Chondrocyte (in vitro differentiated cells): Measurements from ENCODE around the gene GPR146. TPM values are rescaled to one million over a fixed set of nuclear protein-coding genes. Genes with fewer than 3 reads are reported as not detected.
"Not testable (repeated sequence)": the region's sequence is repeated elsewhere in the genome, so short reads cannot be mapped to it uniquely, and the experiment has no call there.

ENCODE experiments used
- DNase-seq: peaks from one replicate; pipeline ENCODE4 v3.0.0; 2021; ENCODE audit warnings: mixed read lengths, low spot score
- H3K27ac Mint-ChIP-seq: one replicate; pipeline ENCODE4 v1.8.0; 2021; ENCODE audit warnings: mild to moderate bottlenecking, moderate library complexity, mixed read lengths; ENCODE audit not compliant: unreplicated experiment
- H3K27me3 Mint-ChIP-seq: 2 replicates; pipeline ENCODE4 v1.8.0; 2021; ENCODE audit warnings: low read depth, mixed read lengths
- H3K36me3 Mint-ChIP-seq: 2 replicates; pipeline ENCODE4 v1.8.0; 2021; ENCODE audit warnings: low read depth, mixed read lengths
- H3K4me1 Mint-ChIP-seq: 2 replicates; pipeline ENCODE4 v1.8.0; 2021; ENCODE audit warnings: low read depth, mild to moderate bottlenecking, mixed read lengths
- H3K4me3 Mint-ChIP-seq: one replicate; pipeline ENCODE4 v1.8.0; 2021; ENCODE audit warnings: mild to moderate bottlenecking, moderate library complexity, mixed read lengths; ENCODE audit not compliant: unreplicated experiment
- H3K9me3 Mint-ChIP-seq: 2 replicates; pipeline ENCODE4 v1.8.0; 2021; ENCODE audit warnings: low read depth, mixed read lengths
- CTCF ChIP-seq: fragments of 200-600 bp; sonication (generic); IDR thresholded peaks from 2 replicates; pipeline ENCODE4 v1.5.0; 2021; ENCODE audit warnings: antibody characterized with exemption, mild to moderate bottlenecking, moderate library complexity
- total RNA-seq: library from RNA; stranded (reverse); gene quantifications from 3 replicates; pipeline ENCODE4 v1.2.1, GENCODE V29; 2021

GPR146 gene
- total RNA-seq, 1 donor from 2014 or later = 3.8 TPM

DNA sequence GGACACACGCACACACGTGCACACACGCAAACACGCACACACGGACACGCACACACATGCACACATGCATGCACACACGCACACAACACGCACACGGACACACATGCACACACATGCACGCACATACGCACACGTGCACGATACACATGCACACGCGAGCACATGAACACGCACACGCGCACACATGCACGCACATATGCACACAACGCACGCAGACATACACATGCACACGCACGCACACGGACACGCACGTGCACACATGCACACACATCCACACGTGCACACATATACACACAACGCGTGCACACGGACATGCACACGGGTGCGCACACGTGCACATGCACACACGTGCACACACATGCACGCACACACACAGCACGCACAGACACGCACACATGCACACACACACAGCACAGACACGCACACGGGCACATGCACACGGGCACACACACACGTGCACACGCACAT, 26.2 kb downstream of the GPR146 start:
- Mint-ChIP-seq H3K27me3 (no peaks in the 10 kb centered on the region), H3K36me3 (no peaks in the 10 kb centered on the region), H3K9me3 (no peaks in the 10 kb centered on the region), H3K4me3 (no peak overlapping the region), H3K4me1 (peaks cover 7% of the 10 kb centered on the region), H3K27ac (no peak overlapping the region)
- no peak for DNase-seq
- no peak for TF ChIP-seq CTCF

DNA sequence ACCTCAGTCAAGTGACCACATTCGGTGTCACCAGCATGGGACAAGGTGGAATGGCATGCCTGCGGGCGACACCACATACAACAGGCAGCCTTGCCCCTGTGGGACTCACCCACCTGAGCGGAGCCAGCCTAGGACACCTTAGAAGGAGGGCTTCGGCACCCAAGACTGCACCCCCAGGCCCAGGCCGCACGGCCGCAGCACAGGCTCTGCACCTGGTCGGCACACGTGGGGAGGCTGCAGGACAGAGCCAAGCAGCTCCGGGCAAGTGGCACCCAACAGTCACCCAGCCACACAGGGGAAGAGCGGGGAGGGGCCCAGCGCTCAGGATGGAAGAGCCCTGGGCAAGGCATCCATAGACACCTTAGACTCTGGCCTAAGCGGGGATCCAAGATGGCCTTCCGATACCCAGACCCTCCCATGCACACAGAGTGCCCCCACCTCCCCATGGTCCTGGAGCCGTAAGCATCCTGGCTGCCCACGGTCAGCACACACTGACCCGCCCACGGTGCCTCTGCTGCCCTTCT, 27.4 kb downstream of the GPR146 start:
- Mint-ChIP-seq H3K27ac (no peak overlapping the region), H3K36me3 (no peaks in the 10 kb centered on the region), H3K9me3 (no peaks in the 10 kb centered on the region), H3K4me1 (peaks cover 5% of the 10 kb centered on the region), H3K4me3 (no peak overlapping the region), H3K27me3 (no peaks in the 10 kb centered on the region)
- TF ChIP-seq CTCF = no peak
- DNase-seq = no peak

DNA sequence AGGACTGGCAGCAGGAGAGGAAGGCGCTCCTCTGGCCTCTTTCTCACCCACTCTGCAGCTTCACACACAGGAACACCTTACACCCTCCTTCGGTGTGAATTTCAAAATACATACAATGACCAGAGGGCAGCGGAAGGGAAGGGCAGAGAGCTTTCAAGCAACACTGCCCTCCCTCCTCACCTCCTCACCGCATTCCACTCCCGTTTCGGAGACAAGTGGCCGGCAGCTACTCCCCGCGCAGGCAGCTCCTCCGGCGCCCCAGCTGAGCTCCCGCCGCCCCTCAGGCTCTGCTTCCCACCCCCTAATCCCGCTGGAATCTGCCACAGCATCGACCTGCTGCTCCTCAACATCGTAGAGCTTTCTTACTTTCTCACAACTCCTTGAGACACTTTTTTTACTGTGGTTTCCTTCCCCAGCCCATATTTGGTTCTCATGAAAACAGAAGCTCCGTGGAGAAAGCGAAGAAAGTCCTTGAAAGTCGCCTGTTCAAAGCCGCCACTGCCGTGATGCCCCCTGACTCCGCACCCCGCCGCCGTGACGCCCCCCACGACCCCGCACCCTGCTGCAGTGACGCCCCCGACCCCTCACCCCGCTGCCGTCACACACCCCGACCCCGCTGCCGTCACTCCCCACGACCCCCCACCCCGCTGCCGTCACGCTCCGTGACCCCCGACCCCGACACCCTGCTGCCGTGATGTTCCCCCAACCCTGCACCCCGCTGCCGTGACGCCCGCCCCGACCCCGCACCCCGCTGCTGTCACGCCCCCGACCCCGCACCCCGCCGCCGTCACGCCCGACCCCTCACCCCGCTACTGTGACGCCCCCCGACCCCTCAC, 29.0 kb downstream of the GPR146 start:
- TF ChIP-seq CTCF = no peak
- no peaks in the 10 kb centered on the region for H3K9me3 Mint-ChIP-seq
- H3K27me3 Mint-ChIP-seq = no peaks in the 10 kb centered on the region
- DNase-seq = no peak
- H3K4me1 Mint-ChIP-seq = peaks cover 5% of the 10 kb centered on the region
- no peak overlapping the region for H3K4me3 Mint-ChIP-seq
- H3K36me3 Mint-ChIP-seq = no peaks in the 10 kb centered on the region
- no peak overlapping the region for H3K27ac Mint-ChIP-seq

GRCh38 chr7:1074018-1074417, 29.7 kb downstream of the GPR146 start:
- not testable (repeated sequence) for H3K9me3 Mint-ChIP-seq, H3K4me1 Mint-ChIP-seq, DNase-seq, H3K36me3 Mint-ChIP-seq, H3K27ac Mint-ChIP-seq, H3K4me3 Mint-ChIP-seq, H3K27me3 Mint-ChIP-seq

GRCh38 chr7:1074593-1075431, 30.5 kb downstream of the GPR146 start:
- H3K27me3 Mint-ChIP-seq = no peaks in the 10 kb centered on the region
- H3K27ac Mint-ChIP-seq = no peak overlapping the region
- H3K9me3 Mint-ChIP-seq = no peaks in the 10 kb centered on the region
- peaks cover 5% of the 10 kb centered on the region for H3K4me1 Mint-ChIP-seq
- no peak for TF ChIP-seq CTCF
- DNase-seq = no peak
- no peak overlapping the region for H3K4me3 Mint-ChIP-seq
- H3K36me3 Mint-ChIP-seq = no peaks in the 10 kb centered on the region
